Measurements from ENCODE around the gene NAALADL2. TPM values are rescaled to one million over a fixed set of nuclear protein-coding genes. Genes with fewer than 3 reads are reported as not detected.

NAALADL2 gene
- total and polyA plus RNA-seq, 2 of the 13 experiments (the other 11 are each of a cell fraction or from before 2014, with no cell fraction given), result 0.08 TPM; not detected in 1

- TF ChIP-seq SRY (CRISPR knock-in tag; IDR thresholded peaks at IDR 0.05) (no peak), PHF21A (CRISPR knock-in tag; IDR thresholded peaks at IDR 0.05) (no peak), ISL2 (CRISPR knock-in tag; IDR thresholded peaks at IDR 0.05) (no peak), SSRP1 (CRISPR knock-in tag; IDR thresholded peaks at IDR 0.05) (no peak), SRF (IDR thresholded peaks at IDR 0.05; ENCODE audit: low read depth, low read length) (no peak), ZNF281 (CRISPR knock-in tag; IDR thresholded peaks at IDR 0.05; ENCODE audit: borderline replicate concordance) (no peak), ZEB1 (IDR thresholded peaks at IDR 0.05; ENCODE audit: insufficient replicate concordance, low read depth) (no peak), HMG20A (CRISPR knock-in tag; IDR thresholded peaks at IDR 0.05; ENCODE audit: borderline replicate concordance) (no peak), RNF2 (conservative IDR thresholded peaks at IDR 0.05; ENCODE audit: low read depth) (no peak), ELF1 (CRISPR knock-in tag; IDR thresholded peaks at IDR 0.05) (no peak), ZNF564 (CRISPR knock-in tag; IDR thresholded peaks at IDR 0.05) (no peak), RORA (CRISPR knock-in tag; IDR thresholded peaks at IDR 0.05) (no peak), PRDM10 (CRISPR knock-in tag; IDR thresholded peaks at IDR 0.05; ENCODE audit: low read depth) (no peak), GATAD2A (CRISPR knock-in tag; IDR thresholded peaks at IDR 0.05) (no peak), ZFAT (CRISPR knock-in tag; conservative IDR thresholded peaks at IDR 0.05) (no peak), ZNF484 (CRISPR knock-in tag; IDR thresholded peaks at IDR 0.05; ENCODE audit: borderline replicate concordance, low read depth) (no peak)
- TF ChIP-seq, protein P1, sequence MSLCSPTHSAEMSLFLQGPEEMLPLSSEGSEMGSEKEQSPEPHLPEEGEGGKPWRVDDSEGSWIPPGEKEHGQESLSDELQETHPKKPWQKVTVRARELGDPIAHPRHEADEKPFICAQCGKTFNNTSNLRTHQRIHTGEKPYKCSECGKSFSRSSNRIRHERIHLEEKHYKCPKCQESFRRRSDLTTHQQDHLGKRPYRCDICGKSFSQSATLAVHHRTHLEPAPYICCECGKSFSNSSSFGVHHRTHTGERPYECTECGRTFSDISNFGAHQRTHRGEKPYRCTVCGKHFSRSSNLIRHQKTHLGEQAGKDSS (CRISPR knock-in tag; IDR thresholded peaks at IDR 0.05; ENCODE audit: borderline replicate concordance, low read depth), result no peak
- H3K4me2 ChIP-seq (ENCODE audit: low read depth, low read length), result no peak overlapping the region
- no peaks in the 10 kb centered on the region for H3K4me1 ChIP-seq (ENCODE audit: insufficient read depth, low read length)
- no peak overlapping the region for H2AFZ ChIP-seq (ENCODE audit: low read length)
- DNase-seq (ENCODE audit: low spot score) (no peak), FAIRE-seq (no peak), ATAC-seq (no peak)
- in situ Hi-C loops (cut with HindIII; ENCODE audit: extremely low pct_ligation_motif_present, low pct_unique_long_range_greater_than_20kb) (no loop called here), intact Hi-C loops (cut with micrococcal nuclease; ENCODE audit: unreplicated experiment) (no loop called here)
- ChIA-PET POLR2A (no interaction called here), CTCF (ENCODE audit: low intra/inter-chr PET ratio, low total read pairs) (no interaction called here)
- H3K79me2 ChIP-seq (ENCODE audit: insufficient read depth, low read length), result no peaks in the 10 kb centered on the region
- H3K36me3 ChIP-seq (replicated peaks in 1 of 2; ENCODE audit: control insufficient read depth in 1 of 2, insufficient read depth in 2 of 2, low read length in 2 of 2), result no peaks in the 10 kb centered on the region
- H3K27ac ChIP-seq (ENCODE audit: extremely low read length, insufficient read depth, low read length), result no peak overlapping the region
- no peak overlapping the region for H3K9ac ChIP-seq (ENCODE audit: insufficient read depth, low read depth, low read length)
- no peaks in the 10 kb centered on the region for H3K27me3 ChIP-seq (ENCODE audit: control insufficient read depth in 1 of 2, insufficient read depth in 2 of 2, low read length in 2 of 2)
- BruUV-seq (replicated peaks), result no TSS peak
- no peaks in the 10 kb centered on the region for H4K20me1 ChIP-seq (ENCODE audit: insufficient read depth, low read length)
- WGBS (ENCODE audit: low lambda C conversion rate), result 17% methylated on average over 7 of the region's 7 CpGs
- no peak overlapping the region for H3K4me3 ChIP-seq (replicated peaks in 1 of 3; ENCODE audit: insufficient read depth in 1 of 3, low read depth in 2 of 3, low read length in 3 of 3)
- H3K9me3 ChIP-seq (ENCODE audit: low read length), result no peaks in the 10 kb centered on the region
These were observed 232.4 kb downstream of the NAALADL2 start for GRCh38 chr3:175091426-175092114.
